Large intestine (tissue), 3 donors: Measurements from ENCODE around the gene ASAP3. TPM values are rescaled to one million over a fixed set of nuclear protein-coding genes. Genes with fewer than 3 reads are reported as not detected.

Experiments used
- DNase-seq, 2 donors: peaks; one replicate each; pipeline versions ENCODE4 v3.0.0 to v3.0.0-alpha.2; 2013
- H3K27ac ChIP-seq: one replicate; pipeline ENCODE4 v1.5.1; 2013; ENCODE audit warnings: low read length
- H3K27me3 ChIP-seq: 2 replicates; pipeline ENCODE4 v1.6.1; 2013; ENCODE audit warnings: low read length; ENCODE audit not compliant: control insufficient read depth, insufficient read depth
- H3K36me3 ChIP-seq: 2 replicates; pipeline ENCODE4 v1.6.1; 2013; ENCODE audit warnings: low read length; ENCODE audit not compliant: control insufficient read depth, insufficient read depth
- H3K4me1 ChIP-seq: one replicate; pipeline ENCODE4 v1.6.1; 2013; ENCODE audit warnings: low read length; ENCODE audit not compliant: control insufficient read depth, insufficient read depth
- H3K4me3 ChIP-seq: one replicate; pipeline ENCODE4 v1.5.1; 2013; ENCODE audit warnings: low read length
- H3K9me3 ChIP-seq: one replicate; pipeline ENCODE4 v1.6.1; 2013; ENCODE audit warnings: mild to moderate bottlenecking, low read depth, low read length, moderate library complexity; ENCODE audit not compliant: control insufficient read depth
- WGBS: methylation state at CpG from one replicate; pipeline ENCODE4 v1.1.5; 2013; ENCODE audit warnings: low lambda C conversion rate; ENCODE audit not compliant: insufficient coverage; 5-methylcytosine and 5-hydroxymethylcytosine counted together
- polyA plus RNA-seq: library from polyadenylated mRNA; unstranded; fragments of 120-200 nt; gene quantifications from one replicate; pipeline ENCODE4 v1.2.1, GENCODE V29; 2013

Gene ASAP3
- polyA plus RNA-seq, 1 donor: 14.0 TPM

DNA sequence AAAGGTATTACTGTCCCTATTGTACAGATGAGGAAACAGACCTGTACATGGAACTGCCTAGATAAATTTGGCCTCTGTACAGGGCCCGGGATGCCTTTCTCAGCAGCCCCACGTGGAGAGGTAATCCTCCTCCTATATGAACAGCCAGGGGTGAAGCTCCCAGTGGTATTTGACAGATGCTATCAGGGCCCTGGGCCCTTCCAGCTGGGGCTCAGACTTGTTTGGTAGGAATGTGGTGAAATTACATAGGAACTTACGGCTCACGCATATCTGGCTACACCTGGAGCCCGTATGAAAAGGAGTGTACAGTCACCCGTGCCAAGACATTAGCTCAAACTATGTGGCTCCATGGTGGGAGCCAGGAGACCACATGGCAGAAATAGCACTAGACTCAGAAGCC lies 34.7 kb downstream of the ASAP3 start:
- WGBS: no CpG with 5 or more reads among the region's 6 CpGs
- Histone ChIP-seq H3K9me3 (no peaks in the 10 kb centered on the region), H3K27ac (no peak overlapping the region), H3K4me1 (peaks cover 12% of the 10 kb centered on the region), H3K36me3 (peaks cover 2% of the 10 kb centered on the region), H3K27me3 (no peaks in the 10 kb centered on the region), H3K4me3 (no peak overlapping the region)
- DNase-seq: no peak

DNA sequence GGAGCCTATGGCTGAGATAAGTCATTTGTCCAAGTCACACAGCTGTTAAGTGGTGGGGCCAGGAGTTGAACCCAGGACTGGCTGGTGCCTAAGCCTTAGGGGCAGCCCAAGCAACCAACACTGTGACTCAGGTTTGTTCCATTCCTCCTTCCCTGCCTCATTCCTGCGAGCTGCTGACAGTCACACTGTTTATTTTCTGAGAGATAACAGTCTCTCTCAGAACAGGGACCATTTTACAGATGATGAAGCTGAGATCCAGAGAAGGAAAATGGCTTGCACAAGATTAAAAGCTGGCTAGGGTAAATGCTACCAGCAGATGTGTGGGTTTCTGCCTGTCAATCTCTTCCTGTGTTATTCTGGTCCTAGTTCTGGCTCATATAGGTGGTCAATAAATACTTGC lies 35.1 kb downstream of the ASAP3 start:
- H3K9me3 ChIP-seq: no peaks in the 10 kb centered on the region
- H3K36me3 ChIP-seq: peaks cover 2% of the 10 kb centered on the region
- peaks cover 12% of the 10 kb centered on the region for H3K4me1 ChIP-seq
- WGBS: no CpG with 5 or more reads among the region's 1 CpG
- no peaks in the 10 kb centered on the region for H3K27me3 ChIP-seq
- DNase-seq: no peak
- no peak overlapping the region for H3K27ac ChIP-seq
- H3K4me3 ChIP-seq: no peak overlapping the region

DNA sequence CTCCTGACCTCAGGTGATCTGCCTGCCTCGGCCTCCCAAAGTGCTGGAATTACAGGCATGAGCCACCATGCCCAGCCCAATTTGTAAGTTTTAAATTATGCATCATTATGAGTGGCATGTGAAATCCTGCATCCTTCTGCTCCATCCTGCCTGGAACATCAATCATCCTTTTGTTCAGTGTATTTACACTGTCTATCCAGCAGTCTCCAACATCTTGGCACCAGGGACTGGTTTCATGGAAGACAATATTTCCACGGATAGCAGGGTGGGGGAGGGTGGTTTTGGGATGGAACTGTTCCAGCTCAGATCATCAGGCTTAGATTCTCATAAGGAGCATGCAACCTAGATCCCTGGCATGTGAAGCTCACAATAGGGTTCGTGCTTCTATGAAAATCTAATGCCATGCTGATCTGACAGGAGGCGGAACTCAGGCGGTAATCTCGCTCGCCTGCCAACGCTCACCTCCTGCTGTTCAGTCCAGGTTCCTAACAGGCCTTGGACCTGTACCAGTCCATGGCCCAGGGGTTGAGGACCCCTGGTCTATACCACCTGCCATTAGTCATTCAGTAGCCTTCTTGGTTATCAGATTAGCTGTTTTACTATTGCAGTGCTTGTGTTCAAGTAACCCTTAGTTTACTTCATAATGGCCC lies 37.2 kb downstream of the ASAP3 start:
- no peaks in the 10 kb centered on the region for H3K9me3 ChIP-seq
- peaks cover 3% of the 10 kb centered on the region for H3K4me1 ChIP-seq
- no peak overlapping the region for H3K4me3 ChIP-seq
- no CpG with 5 or more reads among the region's 8 CpGs for WGBS
- no peak overlapping the region for H3K27ac ChIP-seq
- peaks cover under 1% of the 10 kb centered on the region for H3K36me3 ChIP-seq
- no peak for DNase-seq
- H3K27me3 ChIP-seq: no peaks in the 10 kb centered on the region

- Histone ChIP-seq H3K36me3 (peaks cover 7% of the 10 kb centered on the region), H3K9me3 (no peaks in the 10 kb centered on the region), H3K27me3 (no peaks in the 10 kb centered on the region), H3K27ac (no peak overlapping the region), H3K4me1 (no peaks in the 10 kb centered on the region), H3K4me3 (no peak overlapping the region)
- DNase-seq: no peak
- WGBS: no CpG with 5 or more reads among the region's 4 CpGs
Observed at GRCh38 chr1:23444596-23445390, 39.2 kb downstream of the ASAP3 start.

DNA sequence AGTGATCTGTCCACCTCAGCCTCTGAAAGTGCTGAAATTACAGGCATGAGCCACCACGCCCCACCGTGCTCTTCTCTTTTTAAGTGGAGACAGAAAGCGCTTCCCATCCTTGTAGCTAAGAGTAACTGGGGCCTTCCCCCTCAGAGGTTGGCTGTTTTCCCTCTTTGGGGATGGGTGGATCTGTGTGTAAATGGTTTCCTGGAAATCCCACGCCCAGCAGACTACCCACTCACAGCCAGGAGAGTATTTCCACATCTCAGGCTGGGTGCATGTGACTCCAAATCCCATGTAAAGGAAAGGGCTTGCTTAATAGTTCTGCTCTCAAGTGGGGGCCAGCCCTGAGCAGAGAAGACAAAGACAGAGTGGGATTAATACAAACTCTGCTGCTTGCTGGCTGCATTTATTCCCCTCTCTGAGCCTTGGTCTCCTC lies 39.9 kb downstream of the ASAP3 start:
- WGBS: no CpG with 5 or more reads among the region's 4 CpGs
- Histone ChIP-seq H3K4me1 (no peaks in the 10 kb centered on the region), H3K36me3 (peaks cover 10% of the 10 kb centered on the region), H3K27me3 (no peaks in the 10 kb centered on the region), H3K9me3 (no peaks in the 10 kb centered on the region), H3K4me3 (no peak overlapping the region), H3K27ac (no peak overlapping the region)
- DNase-seq: peak; percentile 36 to 50

GRCh38 chr1:23442751-23443150 lies 41.2 kb downstream of the ASAP3 start:
- no peak for DNase-seq
- Histone ChIP-seq H3K9me3 (no peaks in the 10 kb centered on the region), H3K27me3 (no peaks in the 10 kb centered on the region), H3K4me1 (no peaks in the 10 kb centered on the region), H3K27ac (no peak overlapping the region), H3K4me3 (no peak overlapping the region), H3K36me3 (peaks cover 16% of the 10 kb centered on the region)
- WGBS: no CpG with 5 or more reads among the region's 3 CpGs

- Histone ChIP-seq H3K4me1 (peaks cover 4% of the 10 kb centered on the region), H3K27ac (no peak overlapping the region), H3K4me3 (no peak overlapping the region), H3K36me3 (peaks cover 16% of the 10 kb centered on the region), H3K27me3 (no peaks in the 10 kb centered on the region), H3K9me3 (peaks cover 5% of the 10 kb centered on the region)
- no peak for DNase-seq
- no CpG with 5 or more reads among the region's 8 CpGs for WGBS
Observed at GRCh38 chr1:23441446-23442148, 42.4 kb downstream of the ASAP3 start.

GRCh38 chr1:23438545-23438944 lies 45.4 kb downstream of the ASAP3 start:
- Histone ChIP-seq H3K9me3 (peaks cover 5% of the 10 kb centered on the region), H3K27ac (no peak overlapping the region), H3K4me1 (peaks cover 12% of the 10 kb centered on the region), H3K4me3 (no peak overlapping the region), H3K27me3 (no peaks in the 10 kb centered on the region), H3K36me3 (peaks cover 21% of the 10 kb centered on the region)
- no peak for DNase-seq
- WGBS: no CpG with 5 or more reads among the region's 8 CpGs

GRCh38 chr1:23437355-23437664 lies 46.7 kb downstream of the ASAP3 start:
- Histone ChIP-seq H3K27ac (no peak overlapping the region), H3K36me3 (peaks cover 31% of the 10 kb centered on the region), H3K27me3 (no peaks in the 10 kb centered on the region), H3K9me3 (peaks cover 5% of the 10 kb centered on the region), H3K4me1 (peaks cover 12% of the 10 kb centered on the region), H3K4me3 (no peak overlapping the region)
- DNase-seq: no peak
- no CpG with 5 or more reads among the region's 13 CpGs for WGBS

DNA sequence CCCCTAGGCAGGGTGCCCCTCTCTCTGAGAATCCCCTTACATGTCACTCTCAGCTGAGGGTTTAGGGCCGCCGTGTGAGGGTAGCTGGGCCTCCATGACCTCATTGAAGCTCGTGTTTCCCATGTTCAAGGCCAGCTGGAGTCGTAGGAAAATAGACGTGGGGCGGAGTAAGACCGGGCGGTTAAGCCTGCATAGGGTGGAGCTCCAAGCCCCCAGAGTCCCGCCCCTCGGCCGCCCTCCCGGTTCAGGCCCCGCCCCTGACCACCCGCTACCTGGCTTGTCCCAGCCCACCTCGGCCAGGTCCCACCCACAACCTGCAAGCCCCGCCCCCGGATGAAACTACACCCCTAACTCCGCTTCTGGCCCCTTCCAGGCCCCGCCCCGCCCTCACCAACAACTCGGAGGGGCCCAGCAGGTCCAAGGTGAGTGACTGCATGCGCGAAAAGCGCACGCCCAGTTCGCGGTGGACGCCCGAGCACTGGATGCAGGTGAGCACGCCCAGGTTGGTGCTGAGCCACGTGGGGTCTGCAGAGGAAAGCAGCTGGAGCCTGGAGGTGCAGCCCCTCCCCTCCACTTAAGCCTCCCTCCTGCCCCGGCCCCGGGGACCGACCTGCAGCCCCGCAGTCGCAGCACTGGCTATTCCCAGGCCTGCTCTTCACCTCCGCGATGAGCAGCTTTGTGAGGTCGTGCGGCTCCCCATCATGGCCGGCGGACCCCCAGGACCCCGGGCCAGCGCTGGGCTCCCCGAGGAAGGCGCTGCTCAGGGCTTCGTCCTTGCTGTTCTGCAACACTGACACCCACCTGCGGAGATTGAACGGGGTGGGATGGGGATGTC lies 47.2 kb downstream of the ASAP3 start:
- H3K27me3 ChIP-seq: no peaks in the 10 kb centered on the region
- H3K9me3 ChIP-seq: peaks cover 5% of the 10 kb centered on the region
- peaks cover 30% of the 10 kb centered on the region for H3K36me3 ChIP-seq
- no CpG with 5 or more reads among the region's 49 CpGs for WGBS
- H3K27ac ChIP-seq: peak overlapping the region; percentile 20
- H3K4me3 ChIP-seq: no peak overlapping the region
- H3K4me1 ChIP-seq: peaks cover 12% of the 10 kb centered on the region
- DNase-seq: peak; percentile 87 to 91
